Measurements from ENCODE around the gene HSPA9. TPM values are rescaled to one million over a fixed set of nuclear protein-coding genes. Genes with fewer than 3 reads are reported as not detected.
"Not testable (repeated sequence)": the region's sequence is repeated elsewhere in the genome, so short reads cannot be mapped to it uniquely, and the experiment has no call there.

Gene HSPA9
- total and polyA plus RNA-seq, 3 experiments from 2014 or later, result 171 to 498 (median 468) TPM

DNA sequence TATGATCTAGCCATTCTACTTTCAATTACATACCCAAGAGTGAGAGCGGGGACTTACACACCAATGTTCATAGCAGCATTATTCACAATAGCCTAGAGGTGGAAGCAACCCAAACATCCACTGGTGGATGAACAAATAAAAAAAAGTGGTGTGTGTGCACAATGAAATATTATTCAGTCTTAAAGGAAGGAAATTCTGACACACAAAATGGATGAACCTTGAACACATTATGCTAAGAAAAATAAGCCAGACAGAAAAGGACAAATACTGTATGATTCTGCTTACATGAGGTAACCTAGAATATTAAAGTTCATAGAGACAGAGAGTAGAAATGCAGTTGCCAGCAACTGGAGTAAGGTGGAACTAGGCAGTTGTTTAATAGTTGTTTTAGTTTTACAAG is 54.2 kb downstream of the HSPA9 start:
- Histone ChIP-seq H3K4me3 (ENCODE audit: low read length) (no peak overlapping the region), H3K4me1 (ENCODE audit: insufficient read depth, low read length) (no peaks in the 10 kb centered on the region), H3K27ac (ENCODE audit: low read depth, low read length) (no peak overlapping the region), H3K36me3 (ENCODE audit: insufficient read depth, low read length) (peaks cover 12% of the 10 kb centered on the region), H3K27me3 (ENCODE audit: insufficient read depth, low read length, poor library complexity, severe bottlenecking) (no peaks in the 10 kb centered on the region), H3K9me3 (ENCODE audit: low read length) (no peaks in the 10 kb centered on the region)
- ChIA-PET CTCF (no interaction called here), POLR2A (no interaction called here)
- Mint-ChIP-seq H3K9me3 (no peaks in the 10 kb centered on the region), H3K27me3 (no peaks in the 10 kb centered on the region), H3K27ac (peak overlapping the region in 1 of 8 donors; percentile 83), H3K36me3 (peaks cover 7 to 42% (median 11%) of the 10 kb centered on the region in 3 donors), H3K4me3 (no peak overlapping the region), H3K4me1 (peaks cover 25 to 45% (median 39%) of the 10 kb centered on the region in 3 donors)
- no peak for DNase-seq

DNA sequence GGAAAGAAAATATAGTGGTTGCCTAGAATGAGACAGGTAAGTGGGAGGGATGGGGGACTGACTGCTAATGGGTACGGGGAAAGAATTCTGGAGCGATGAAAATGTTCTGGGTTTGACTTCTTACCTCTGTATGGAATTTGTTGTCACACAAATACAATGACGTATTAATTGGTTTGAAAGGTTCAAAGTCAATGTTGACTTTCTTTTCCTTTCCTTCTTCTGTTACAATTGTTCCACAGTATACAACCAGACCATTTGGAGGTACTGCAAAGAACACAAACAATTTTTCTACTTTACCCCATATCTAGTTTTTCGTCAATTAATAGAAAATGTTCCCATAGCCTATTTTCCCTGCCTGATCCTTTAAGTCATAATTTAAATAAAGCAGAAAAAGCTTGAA is 57.8 kb downstream of the HSPA9 start:
- no peaks in the 10 kb centered on the region for H3K9me3 ChIP-seq (ENCODE audit: low read length)
- POLR2A ChIA-PET, result no interaction called here
- CTCF ChIA-PET, result no interaction called here

DNA sequence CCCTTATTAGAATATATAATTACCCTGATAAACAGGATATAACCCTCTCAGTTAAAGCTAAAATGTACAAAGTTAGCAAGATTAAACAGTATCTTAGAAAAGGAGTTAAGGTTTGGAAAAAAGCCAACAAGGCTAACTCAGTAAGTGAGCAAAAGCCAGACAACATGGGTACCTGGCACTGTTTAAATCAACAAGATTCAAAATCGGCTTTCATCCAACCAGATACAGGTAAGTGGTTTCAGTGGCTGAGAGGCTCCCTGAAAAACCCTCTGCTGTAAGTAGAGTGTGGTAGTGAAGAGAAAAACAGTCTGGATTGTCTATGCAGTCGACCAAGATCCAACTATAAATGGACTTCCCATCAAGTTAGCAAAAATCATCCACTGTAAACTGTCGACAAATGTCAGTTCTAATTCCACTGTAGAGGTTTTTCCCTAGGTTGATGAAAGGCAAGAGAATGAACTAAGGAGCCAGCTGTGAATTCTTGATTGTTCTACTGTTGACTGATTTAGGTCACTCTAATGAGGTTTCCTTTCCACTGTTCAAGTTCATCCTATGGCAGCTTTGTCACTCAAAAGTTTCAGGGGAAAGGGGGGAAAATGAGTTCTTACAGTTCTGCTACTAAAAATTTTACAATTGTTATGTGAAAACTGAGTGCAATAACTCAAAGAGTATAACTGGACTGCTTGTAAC is 59.5 kb downstream of the HSPA9 start:
- Histone ChIP-seq H3K27ac (ENCODE audit: low read depth, low read length) (no peak overlapping the region), H3K4me1 (ENCODE audit: insufficient read depth, low read length) (no peaks in the 10 kb centered on the region), H3K4me3 (ENCODE audit: low read length) (no peak overlapping the region), H3K27me3 (ENCODE audit: insufficient read depth, low read length, poor library complexity, severe bottlenecking) (no peaks in the 10 kb centered on the region), H3K36me3 (ENCODE audit: insufficient read depth, low read length) (peaks cover 33% of the 10 kb centered on the region), H3K9me3 (ENCODE audit: low read length) (no peaks in the 10 kb centered on the region)
- peaks cover 15 to 77% (median 15%) of the 10 kb centered on the region in 3 donors for H3K36me3 Mint-ChIP-seq
- ChIA-PET CTCF (interaction anchor here (1.5 kb wide), 1 partner anchor 66 kb away, joined by 3 read pairs; no protein-coding TSS in a partner anchor), POLR2A (no interaction called here)
- DNase-seq, result no peak
- peaks cover 11 to 15% (median 13%) of the 10 kb centered on the region in 3 donors for H3K4me1 Mint-ChIP-seq
- peak overlapping the region in 2 of 8 donors; percentile 13 for H3K27ac Mint-ChIP-seq
- H3K4me3 Mint-ChIP-seq, result no peak overlapping the region
- H3K9me3 Mint-ChIP-seq, result no peaks in the 10 kb centered on the region
- no peaks in the 10 kb centered on the region for H3K27me3 Mint-ChIP-seq

More for the DNA sequence above, 57.8 kb downstream of the HSPA9 start:
- Mint-ChIP-seq H3K4me1 (peaks cover 18 to 29% (median 26%) of the 10 kb centered on the region in 3 donors), H3K27me3 (no peaks in the 10 kb centered on the region), H3K4me3 (no peak overlapping the region), H3K27ac (peak overlapping the region in 1 of 8 donors; percentile 58), H3K9me3 (no peaks in the 10 kb centered on the region), H3K36me3 (peaks cover 11 to 67% (median 12%) of the 10 kb centered on the region in 3 donors)
- Histone ChIP-seq H3K27ac (ENCODE audit: low read depth, low read length) (no peak overlapping the region), H3K4me3 (ENCODE audit: low read length) (no peak overlapping the region), H3K27me3 (ENCODE audit: insufficient read depth, low read length, poor library complexity, severe bottlenecking) (no peaks in the 10 kb centered on the region), H3K4me1 (ENCODE audit: insufficient read depth, low read length) (no peaks in the 10 kb centered on the region), H3K36me3 (ENCODE audit: insufficient read depth, low read length) (peaks cover 27% of the 10 kb centered on the region)
- DNase-seq, result no peak

DNA sequence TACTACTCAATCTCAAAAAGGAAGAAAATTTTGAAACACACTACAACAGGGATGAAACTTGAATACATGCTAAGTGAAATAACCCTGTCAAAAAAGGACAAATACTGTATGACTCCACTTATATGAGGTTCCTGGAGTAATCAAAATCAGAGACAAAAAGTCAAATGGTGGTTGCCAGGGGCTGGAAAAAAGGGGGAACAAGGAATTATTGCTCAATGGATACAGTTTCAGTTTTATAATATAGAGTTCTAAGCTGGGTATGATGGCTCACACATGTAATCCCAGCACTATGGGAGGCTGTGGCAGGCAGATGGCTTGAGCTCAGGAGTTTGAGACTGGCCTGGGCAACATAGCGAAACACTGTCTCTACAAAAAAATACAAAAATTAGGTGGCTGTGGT is 61.2 kb downstream of the HSPA9 start:
- Histone ChIP-seq H3K36me3 (ENCODE audit: insufficient read depth, low read length) (peaks cover 39% of the 10 kb centered on the region), H3K9me3 (ENCODE audit: low read length) (no peaks in the 10 kb centered on the region), H3K4me3 (ENCODE audit: low read length) (no peak overlapping the region), H3K4me1 (ENCODE audit: insufficient read depth, low read length) (no peaks in the 10 kb centered on the region), H3K27me3 (ENCODE audit: insufficient read depth, low read length, poor library complexity, severe bottlenecking) (no peaks in the 10 kb centered on the region), H3K27ac (ENCODE audit: low read depth, low read length) (no peak overlapping the region)
- H3K27ac Mint-ChIP-seq, result peak overlapping the region in 2 of 8 donors; percentile 17 to 23
- H3K9me3 Mint-ChIP-seq, result no peaks in the 10 kb centered on the region
- CTCF ChIA-PET, result interaction anchor here (1.2 to 1.6 kb wide), 2 partner anchors 9 to 49 kb away, joined by 3 to 6 read pairs; no protein-coding TSS in a partner anchor
- peaks cover 4 to 11% (median 6%) of the 10 kb centered on the region in 3 donors for H3K4me1 Mint-ChIP-seq
- POLR2A ChIA-PET, result no interaction called here
- H3K4me3 Mint-ChIP-seq, result no peak overlapping the region
- peaks cover 20 to 84% (median 20%) of the 10 kb centered on the region in 3 donors for H3K36me3 Mint-ChIP-seq
- no peak for DNase-seq
- no peaks in the 10 kb centered on the region for H3K27me3 Mint-ChIP-seq

DNA sequence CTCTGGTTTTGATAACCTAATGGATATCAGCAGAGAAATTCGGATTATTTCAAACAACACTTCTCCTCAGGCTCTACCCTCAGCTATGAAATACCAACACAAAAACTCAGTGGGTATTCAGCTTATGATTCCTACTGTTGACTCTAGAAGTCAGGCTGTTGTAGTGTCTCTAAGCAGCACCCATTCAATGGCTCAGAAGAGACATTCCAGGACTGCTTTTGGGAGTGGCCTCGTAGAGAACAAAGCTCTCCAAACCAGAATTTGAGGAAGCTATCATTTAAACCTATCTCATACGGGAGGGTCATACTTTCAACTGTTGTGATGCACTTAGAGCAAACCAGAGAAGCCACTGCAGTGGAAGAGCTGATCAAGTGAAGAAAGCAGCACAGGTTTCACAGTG is 66.2 kb downstream of the HSPA9 start:
- H3K27me3 Mint-ChIP-seq, result no peaks in the 10 kb centered on the region
- CTCF ChIA-PET, result interaction anchor here (4.3 kb wide), 1 partner anchor 59 kb away, joined by 24 read pairs; no protein-coding TSS in a partner anchor
- Histone ChIP-seq H3K27me3 (ENCODE audit: insufficient read depth, low read length, poor library complexity, severe bottlenecking) (no peaks in the 10 kb centered on the region), H3K4me3 (ENCODE audit: low read length) (no peak overlapping the region), H3K9me3 (ENCODE audit: low read length) (no peaks in the 10 kb centered on the region), H3K4me1 (ENCODE audit: insufficient read depth, low read length) (no peaks in the 10 kb centered on the region), H3K27ac (ENCODE audit: low read depth, low read length) (no peak overlapping the region), H3K36me3 (ENCODE audit: insufficient read depth, low read length) (peaks cover 32% of the 10 kb centered on the region)
- peak overlapping the region in 4 of 8 donors; percentile 21 to 76 (median 37) for H3K27ac Mint-ChIP-seq
- no peak overlapping the region for H3K4me3 Mint-ChIP-seq
- peaks cover 13 to 62% (median 17%) of the 10 kb centered on the region in 3 donors for H3K36me3 Mint-ChIP-seq
- peaks cover 0 to 4% (median 0%) of the 10 kb centered on the region in 3 donors for H3K4me1 Mint-ChIP-seq
- POLR2A ChIA-PET, result interaction anchor here (0.5 kb wide), 1 partner anchor 43 kb away, joined by 4 read pairs; no protein-coding TSS in a partner anchor
- H3K9me3 Mint-ChIP-seq, result no peaks in the 10 kb centered on the region
- DNase-seq, result no peak

DNA sequence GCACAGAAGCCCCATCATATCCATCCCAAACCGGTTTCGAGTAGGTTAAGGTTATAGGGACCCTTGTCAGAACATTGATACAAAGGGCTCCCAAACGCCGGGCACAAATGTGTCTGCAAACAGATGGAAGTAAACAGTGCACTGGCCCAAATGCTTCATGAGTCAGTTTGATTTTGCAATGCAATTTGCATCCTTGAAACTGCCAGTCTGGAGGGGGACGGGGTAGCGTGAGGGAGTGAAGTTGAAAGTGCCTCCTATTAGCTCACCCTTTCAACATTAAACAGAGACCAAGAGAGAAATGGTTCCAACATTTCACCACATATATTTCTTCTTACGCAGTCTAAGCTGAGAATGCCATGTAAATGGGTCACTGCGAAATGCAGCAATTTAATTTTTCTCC is 67.7 kb downstream of the HSPA9 start:
- H3K4me3 ChIP-seq (ENCODE audit: low read length); H3K9me3 ChIP-seq (ENCODE audit: low read length); H3K9me3 Mint-ChIP-seq; POLR2A ChIA-PET; H3K27me3 Mint-ChIP-seq; H3K4me1 Mint-ChIP-seq; CTCF ChIA-PET; H3K27me3 ChIP-seq (ENCODE audit: insufficient read depth, low read length, poor library complexity, severe bottlenecking); H3K27ac Mint-ChIP-seq; DNase-seq; H3K4me3 Mint-ChIP-seq; H3K4me1 ChIP-seq (ENCODE audit: insufficient read depth, low read length); H3K27ac ChIP-seq (ENCODE audit: low read depth, low read length): not testable (repeated sequence)
- H3K36me3 Mint-ChIP-seq, result peaks cover 9 to 48% (median 16%) of the 10 kb centered on the region in 3 donors
- peaks cover 26% of the 10 kb centered on the region for H3K36me3 ChIP-seq (ENCODE audit: insufficient read depth, low read length)

DNA sequence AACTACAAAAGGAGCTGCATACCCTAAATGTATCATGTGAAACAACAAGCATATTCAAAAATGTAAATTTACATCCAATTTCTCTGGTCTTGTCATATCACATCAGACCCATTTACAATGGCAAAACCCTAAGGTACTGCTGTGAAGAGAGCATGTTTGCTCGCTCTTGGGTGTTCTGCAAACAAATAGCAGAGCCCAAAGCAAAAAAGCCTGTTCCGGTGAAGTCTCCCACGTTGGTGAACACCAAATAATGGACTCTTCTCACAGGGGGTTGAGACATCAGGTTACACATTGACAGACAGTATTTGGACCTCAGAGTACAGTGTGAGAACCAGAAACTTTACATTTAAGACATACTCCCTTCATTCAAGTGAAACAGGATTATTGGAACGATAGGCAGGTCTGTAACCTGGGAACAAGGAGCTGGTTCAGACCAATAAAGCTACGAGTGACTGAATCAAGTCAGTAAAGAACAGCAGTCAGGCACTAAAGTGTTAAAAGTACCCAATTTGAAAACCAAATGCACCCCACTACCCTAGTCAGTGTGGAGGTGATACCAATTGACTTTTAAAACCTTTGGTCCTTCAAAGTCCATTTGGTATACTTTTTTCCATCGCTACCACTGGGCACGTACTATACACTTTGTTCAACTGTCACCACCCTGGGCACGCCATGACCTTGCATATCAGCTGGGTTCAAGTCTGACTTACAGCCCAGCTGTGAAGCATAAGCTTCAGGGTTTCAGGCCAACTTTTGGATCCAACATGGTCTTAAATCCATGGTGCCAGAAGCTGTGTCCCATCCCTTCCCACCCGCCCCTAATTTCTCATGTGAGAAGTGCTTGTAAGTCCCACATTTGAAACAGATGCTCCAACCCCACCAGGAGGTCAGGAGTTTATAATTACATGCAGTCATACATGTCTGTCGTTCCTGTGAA is 68.6 kb downstream of the HSPA9 start:
- no peaks in the 10 kb centered on the region for H3K4me1 ChIP-seq (ENCODE audit: insufficient read depth, low read length)
- H3K36me3 ChIP-seq (ENCODE audit: insufficient read depth, low read length), result peaks cover 23% of the 10 kb centered on the region
- CTCF ChIA-PET, result interaction anchor here (0.9 to 1.0 kb wide), 2 partner anchors 40 to 57 kb away, joined by 3 to 5 read pairs; no protein-coding TSS in a partner anchor

More for the DNA sequence above, 68.6 kb downstream of the HSPA9 start:
- H3K27ac Mint-ChIP-seq, result no peak overlapping the region
- no peaks in the 10 kb centered on the region for H3K9me3 Mint-ChIP-seq
- peaks cover 9 to 43% (median 15%) of the 10 kb centered on the region in 3 donors for H3K36me3 Mint-ChIP-seq
- Histone ChIP-seq H3K9me3 (ENCODE audit: low read length) (no peaks in the 10 kb centered on the region), H3K27me3 (ENCODE audit: insufficient read depth, low read length, poor library complexity, severe bottlenecking) (no peaks in the 10 kb centered on the region), H3K27ac (ENCODE audit: low read depth, low read length) (no peak overlapping the region), H3K4me3 (ENCODE audit: low read length) (no peak overlapping the region)
- POLR2A ChIA-PET, result no interaction called here
- no peak for DNase-seq
- peaks cover 3 to 9% (median 4%) of the 10 kb centered on the region in 3 donors for H3K4me1 Mint-ChIP-seq
- H3K4me3 Mint-ChIP-seq, result no peak overlapping the region
- H3K27me3 Mint-ChIP-seq, result no peaks in the 10 kb centered on the region

Data from CD8-positive, alpha-beta memory T cell (primary cell).